SK-N-SH treated with all-trans-retinoic acid at 6 μM for 48 hours (cell line): ENCODE results near the gene BMP8B.
"Not testable (repeated sequence)": the region's sequence is repeated elsewhere in the genome, so short reads cannot be mapped to it uniquely, and the experiment has no call there.

Experiments used
- ATAC-seq: fragments of 200-7000 bp; cut with Tn5 transposase; 3 replicates; pipeline ENCODE4 v1.9.1; 2020; ENCODE audit warnings: mild to moderate bottlenecking, moderate library complexity
- CREB5 ChIP-seq: fragments of 250-450 bp; sonication (Bioruptor Pico); IDR thresholded peaks from 2 replicates; pipeline ENCODE4 v1.5.1; 2020; ENCODE audit warnings: low read depth, mild to moderate bottlenecking, moderate library complexity
- CSRNP3 ChIP-seq: fragments of 250-450 bp; sonication (Bioruptor Pico); IDR thresholded peaks from 2 replicates; pipeline ENCODE4 v1.5.1; 2021; ENCODE audit warnings: mild to moderate bottlenecking, moderate library complexity
- GLIS3 ChIP-seq: fragments of 250-450 bp; sonication (Bioruptor Pico); IDR thresholded peaks from 2 replicates; pipeline ENCODE4 v1.5.0; 2020; ENCODE audit warnings: mild to moderate bottlenecking, moderate library complexity
- ISL1 ChIP-seq: fragments of 250-450 bp; sonication (Bioruptor Pico); IDR thresholded peaks from 2 replicates; pipeline ENCODE4 v2.1.2; 2022; ENCODE audit warnings: mild to moderate bottlenecking, moderate library complexity
- PATZ1 ChIP-seq: fragments of 250-450 bp; sonication (Bioruptor Pico); IDR thresholded peaks from 2 replicates; pipeline ENCODE4 v1.8.0; 2020; ENCODE audit warnings: mild to moderate bottlenecking, moderate library complexity, borderline replicate concordance
- POU6F1 ChIP-seq: fragments of 250-450 bp; sonication (Bioruptor Pico); IDR thresholded peaks from 2 replicates; pipeline ENCODE4 v1.8.0; 2021; ENCODE audit warnings: low read depth, mild to moderate bottlenecking, moderate library complexity, borderline replicate concordance
- ZFP3 ChIP-seq: fragments of 250-450 bp; sonication (Bioruptor Pico); IDR thresholded peaks from 2 replicates; pipeline ENCODE4 v1.5.0; 2020; ENCODE audit warnings: mild to moderate bottlenecking, moderate library complexity
- ZFP30 ChIP-seq: fragments of 450-650 bp; formaldehyde crosslinking; IDR thresholded peaks from 2 replicates; pipeline ENCODE4 v1.5.0; 2022; ENCODE audit warnings: mild to moderate bottlenecking, moderate library complexity
- ZNF565 ChIP-seq: fragments of 450-650 bp; formaldehyde crosslinking; conservative IDR thresholded peaks from 2 replicates; pipeline ENCODE4 v1.5.0; 2020; ENCODE audit warnings: low read depth, mild to moderate bottlenecking, moderate library complexity

BMP8B gene

GRCh38 chr1:39775141-39775540, 13.5 kb downstream of the BMP8B start:
- ATAC-seq = not testable (repeated sequence)

GRCh38 chr1:39773369-39773979, 15.2 kb downstream of the BMP8B start:
- ATAC-seq = not testable (repeated sequence)

- not testable (repeated sequence) for ATAC-seq
Measured at GRCh38 chr1:39771022-39771532, 17.6 kb downstream of the BMP8B start, which contains the start of gene OXCT2. Gene OXCT2, minus strand, starts transcription at chr1:39771348. Its CDS starts 93 bp downstream, at chr1:39771255.

GRCh38 chr1:39770100-39771021, 18.3 kb downstream of the BMP8B start:
- peak; percentile 72 for ATAC-seq

- not testable (repeated sequence) for ATAC-seq
Measured at GRCh38 chr1:39769502-39769901, 19.2 kb downstream of the BMP8B start.

GRCh38 chr1:39766466-39766865, 22.2 kb downstream of the BMP8B start:
- ATAC-seq = 0 out of 3 replicates have a peak, but pooled peaks have one; percentile 5

GRCh38 chr1:39764512-39764911, 24.2 kb downstream of the BMP8B start:
- ATAC-seq = peak; percentile 5; the same call in 1 of the 3 replicates

GRCh38 chr1:39763619-39764374, 24.9 kb downstream of the BMP8B start:
- not testable (repeated sequence) for ATAC-seq

- no peak for ATAC-seq
- no peak for TF ChIP-seq CREB5
- TF ChIP-seq PATZ1 = no peak
- no peak for TF ChIP-seq ZFP30 (CRISPR knock-in tag)
- no peak for TF ChIP-seq ZFP3 (CRISPR knock-in tag)
- TF ChIP-seq GLIS3 (CRISPR knock-in tag) = no peak
- no peak for TF ChIP-seq POU6F1 (CRISPR knock-in tag)
- no peak for TF ChIP-seq ISL1 (CRISPR knock-in tag)
- TF ChIP-seq CSRNP3 (CRISPR knock-in tag) = no peak
- TF ChIP-seq ZNF565 = no peak
Measured at GRCh38 chr1:39762550-39763540, 25.8 kb downstream of the BMP8B start.
